ENCODE measurements around the gene DNMT3A. TPM values are rescaled to one million over a fixed set of nuclear protein-coding genes. Genes with fewer than 3 reads are reported as not detected.

Gene DNMT3A
- total and polyA plus RNA-seq, 2 experiments from 2014 or later: 47.2 to 80.4 TPM

DNA sequence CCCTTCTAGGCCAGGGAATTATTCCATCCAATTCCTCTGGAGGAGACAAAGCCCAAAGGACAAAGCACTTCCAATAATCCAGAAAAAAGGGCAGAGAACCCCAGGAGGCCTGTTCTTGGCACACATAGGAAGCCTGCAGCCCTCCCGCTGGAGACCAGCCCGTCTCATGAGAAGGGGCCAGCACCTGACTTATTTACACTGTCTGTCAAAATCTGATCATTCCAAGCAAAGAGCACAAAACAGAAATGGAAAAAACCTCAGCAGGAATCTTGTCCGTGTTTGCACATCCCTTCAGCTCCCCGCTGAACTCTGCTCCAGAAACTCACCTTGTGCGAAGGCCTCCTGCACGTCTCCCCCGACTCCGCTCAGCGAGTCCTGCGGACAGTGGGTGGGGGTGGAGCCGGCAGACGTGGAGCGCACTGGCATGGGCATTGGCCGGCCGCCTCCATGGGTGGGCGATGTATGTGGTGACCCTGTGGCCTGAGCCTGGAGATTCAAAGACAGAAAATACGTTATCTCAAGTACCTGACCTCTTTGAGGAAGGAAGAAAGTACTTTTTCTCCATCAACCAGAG is 46.2 kb upstream of the DNMT3A start:
- no peaks in the 10 kb centered on the region for H3K9me2 ChIP-seq (ENCODE audit: insufficient read depth)
- no peak; the same call in 2 of the 3 replicates for ATAC-seq
- Mint-ChIP-seq H3K4me1 (peaks cover 11% of the 10 kb centered on the region), H3K27ac (no peak overlapping the region), H3K4me3 (no peak overlapping the region), H3K9me3 (no peaks in the 10 kb centered on the region), H3K27me3 (ENCODE audit: insufficient read depth, low read depth, poor library complexity) (peaks cover 4% of the 10 kb centered on the region), H3K36me3 (ENCODE audit: low read depth) (peaks cover 20% of the 10 kb centered on the region)
- H3K4me2 ChIP-seq: no peak overlapping the region
- H4K20me1 ChIP-seq (replicated peaks; ENCODE audit: insufficient read depth): 0 out of 2 replicates have a peak, but pooled peaks cover 2% of the 10 kb centered on the region
- H2AFZ ChIP-seq: no peak overlapping the region
- H3K79me2 ChIP-seq (replicated peaks; ENCODE audit: insufficient read depth): no peaks in the 10 kb centered on the region
- H3F3A ChIP-seq (replicated peaks; ENCODE audit: low read depth): no peaks in the 10 kb centered on the region
- H3K27me3 ChIP-seq (ENCODE audit: insufficient read depth): no peaks in the 10 kb centered on the region
- no peak overlapping the region for H3K27ac ChIP-seq (ENCODE audit: low read depth)
- H3K4me1 ChIP-seq (ENCODE audit: insufficient read depth): no peaks in the 10 kb centered on the region
- H3K4me3 ChIP-seq: no peak overlapping the region
- no peaks in the 10 kb centered on the region for H3K36me3 ChIP-seq (ENCODE audit: insufficient read depth)
- TF ChIP-seq, protein P1, sequence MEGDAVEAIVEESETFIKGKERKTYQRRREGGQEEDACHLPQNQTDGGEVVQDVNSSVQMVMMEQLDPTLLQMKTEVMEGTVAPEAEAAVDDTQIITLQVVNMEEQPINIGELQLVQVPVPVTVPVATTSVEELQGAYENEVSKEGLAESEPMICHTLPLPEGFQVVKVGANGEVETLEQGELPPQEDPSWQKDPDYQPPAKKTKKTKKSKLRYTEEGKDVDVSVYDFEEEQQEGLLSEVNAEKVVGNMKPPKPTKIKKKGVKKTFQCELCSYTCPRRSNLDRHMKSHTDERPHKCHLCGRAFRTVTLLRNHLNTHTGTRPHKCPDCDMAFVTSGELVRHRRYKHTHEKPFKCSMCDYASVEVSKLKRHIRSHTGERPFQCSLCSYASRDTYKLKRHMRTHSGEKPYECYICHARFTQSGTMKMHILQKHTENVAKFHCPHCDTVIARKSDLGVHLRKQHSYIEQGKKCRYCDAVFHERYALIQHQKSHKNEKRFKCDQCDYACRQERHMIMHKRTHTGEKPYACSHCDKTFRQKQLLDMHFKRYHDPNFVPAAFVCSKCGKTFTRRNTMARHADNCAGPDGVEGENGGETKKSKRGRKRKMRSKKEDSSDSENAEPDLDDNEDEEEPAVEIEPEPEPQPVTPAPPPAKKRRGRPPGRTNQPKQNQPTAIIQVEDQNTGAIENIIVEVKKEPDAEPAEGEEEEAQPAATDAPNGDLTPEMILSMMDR (conservative IDR thresholded peaks at IDR 0.05; ENCODE audit: low read depth in 2 of 2): no peak
- TF ChIP-seq, protein P2, sequence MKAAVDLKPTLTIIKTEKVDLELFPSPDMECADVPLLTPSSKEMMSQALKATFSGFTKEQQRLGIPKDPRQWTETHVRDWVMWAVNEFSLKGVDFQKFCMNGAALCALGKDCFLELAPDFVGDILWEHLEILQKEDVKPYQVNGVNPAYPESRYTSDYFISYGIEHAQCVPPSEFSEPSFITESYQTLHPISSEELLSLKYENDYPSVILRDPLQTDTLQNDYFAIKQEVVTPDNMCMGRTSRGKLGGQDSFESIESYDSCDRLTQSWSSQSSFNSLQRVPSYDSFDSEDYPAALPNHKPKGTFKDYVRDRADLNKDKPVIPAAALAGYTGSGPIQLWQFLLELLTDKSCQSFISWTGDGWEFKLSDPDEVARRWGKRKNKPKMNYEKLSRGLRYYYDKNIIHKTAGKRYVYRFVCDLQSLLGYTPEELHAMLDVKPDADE (IDR thresholded peaks at IDR 0.05): no peak
- no peak for TF ChIP-seq CREB1 (CRISPR knock-in tag; IDR thresholded peaks at IDR 0.05; ENCODE audit: low read depth)
- no peak for TF ChIP-seq JUNB (IDR thresholded peaks at IDR 0.05; ENCODE audit: unreplicated experiment)
- TF ChIP-seq, protein P3, sequence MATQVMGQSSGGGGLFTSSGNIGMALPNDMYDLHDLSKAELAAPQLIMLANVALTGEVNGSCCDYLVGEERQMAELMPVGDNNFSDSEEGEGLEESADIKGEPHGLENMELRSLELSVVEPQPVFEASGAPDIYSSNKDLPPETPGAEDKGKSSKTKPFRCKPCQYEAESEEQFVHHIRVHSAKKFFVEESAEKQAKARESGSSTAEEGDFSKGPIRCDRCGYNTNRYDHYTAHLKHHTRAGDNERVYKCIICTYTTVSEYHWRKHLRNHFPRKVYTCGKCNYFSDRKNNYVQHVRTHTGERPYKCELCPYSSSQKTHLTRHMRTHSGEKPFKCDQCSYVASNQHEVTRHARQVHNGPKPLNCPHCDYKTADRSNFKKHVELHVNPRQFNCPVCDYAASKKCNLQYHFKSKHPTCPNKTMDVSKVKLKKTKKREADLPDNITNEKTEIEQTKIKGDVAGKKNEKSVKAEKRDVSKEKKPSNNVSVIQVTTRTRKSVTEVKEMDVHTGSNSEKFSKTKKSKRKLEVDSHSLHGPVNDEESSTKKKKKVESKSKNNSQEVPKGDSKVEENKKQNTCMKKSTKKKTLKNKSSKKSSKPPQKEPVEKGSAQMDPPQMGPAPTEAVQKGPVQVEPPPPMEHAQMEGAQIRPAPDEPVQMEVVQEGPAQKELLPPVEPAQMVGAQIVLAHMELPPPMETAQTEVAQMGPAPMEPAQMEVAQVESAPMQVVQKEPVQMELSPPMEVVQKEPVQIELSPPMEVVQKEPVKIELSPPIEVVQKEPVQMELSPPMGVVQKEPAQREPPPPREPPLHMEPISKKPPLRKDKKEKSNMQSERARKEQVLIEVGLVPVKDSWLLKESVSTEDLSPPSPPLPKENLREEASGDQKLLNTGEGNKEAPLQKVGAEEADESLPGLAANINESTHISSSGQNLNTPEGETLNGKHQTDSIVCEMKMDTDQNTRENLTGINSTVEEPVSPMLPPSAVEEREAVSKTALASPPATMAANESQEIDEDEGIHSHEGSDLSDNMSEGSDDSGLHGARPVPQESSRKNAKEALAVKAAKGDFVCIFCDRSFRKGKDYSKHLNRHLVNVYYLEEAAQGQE (IDR thresholded peaks at IDR 0.05; ENCODE audit: unreplicated experiment): no peak
- TF ChIP-seq POLR2AphosphoS5 (IDR thresholded peaks at IDR 0.05; ENCODE audit: low read depth): no peak
- TF ChIP-seq ZNF331 (CRISPR knock-in tag; IDR thresholded peaks at IDR 0.05; ENCODE audit: low read depth): no peak
- no peak for TF ChIP-seq EZH2phosphoT487 (IDR thresholded peaks at IDR 0.05; ENCODE audit: unreplicated experiment)
- TF ChIP-seq, protein P4, sequence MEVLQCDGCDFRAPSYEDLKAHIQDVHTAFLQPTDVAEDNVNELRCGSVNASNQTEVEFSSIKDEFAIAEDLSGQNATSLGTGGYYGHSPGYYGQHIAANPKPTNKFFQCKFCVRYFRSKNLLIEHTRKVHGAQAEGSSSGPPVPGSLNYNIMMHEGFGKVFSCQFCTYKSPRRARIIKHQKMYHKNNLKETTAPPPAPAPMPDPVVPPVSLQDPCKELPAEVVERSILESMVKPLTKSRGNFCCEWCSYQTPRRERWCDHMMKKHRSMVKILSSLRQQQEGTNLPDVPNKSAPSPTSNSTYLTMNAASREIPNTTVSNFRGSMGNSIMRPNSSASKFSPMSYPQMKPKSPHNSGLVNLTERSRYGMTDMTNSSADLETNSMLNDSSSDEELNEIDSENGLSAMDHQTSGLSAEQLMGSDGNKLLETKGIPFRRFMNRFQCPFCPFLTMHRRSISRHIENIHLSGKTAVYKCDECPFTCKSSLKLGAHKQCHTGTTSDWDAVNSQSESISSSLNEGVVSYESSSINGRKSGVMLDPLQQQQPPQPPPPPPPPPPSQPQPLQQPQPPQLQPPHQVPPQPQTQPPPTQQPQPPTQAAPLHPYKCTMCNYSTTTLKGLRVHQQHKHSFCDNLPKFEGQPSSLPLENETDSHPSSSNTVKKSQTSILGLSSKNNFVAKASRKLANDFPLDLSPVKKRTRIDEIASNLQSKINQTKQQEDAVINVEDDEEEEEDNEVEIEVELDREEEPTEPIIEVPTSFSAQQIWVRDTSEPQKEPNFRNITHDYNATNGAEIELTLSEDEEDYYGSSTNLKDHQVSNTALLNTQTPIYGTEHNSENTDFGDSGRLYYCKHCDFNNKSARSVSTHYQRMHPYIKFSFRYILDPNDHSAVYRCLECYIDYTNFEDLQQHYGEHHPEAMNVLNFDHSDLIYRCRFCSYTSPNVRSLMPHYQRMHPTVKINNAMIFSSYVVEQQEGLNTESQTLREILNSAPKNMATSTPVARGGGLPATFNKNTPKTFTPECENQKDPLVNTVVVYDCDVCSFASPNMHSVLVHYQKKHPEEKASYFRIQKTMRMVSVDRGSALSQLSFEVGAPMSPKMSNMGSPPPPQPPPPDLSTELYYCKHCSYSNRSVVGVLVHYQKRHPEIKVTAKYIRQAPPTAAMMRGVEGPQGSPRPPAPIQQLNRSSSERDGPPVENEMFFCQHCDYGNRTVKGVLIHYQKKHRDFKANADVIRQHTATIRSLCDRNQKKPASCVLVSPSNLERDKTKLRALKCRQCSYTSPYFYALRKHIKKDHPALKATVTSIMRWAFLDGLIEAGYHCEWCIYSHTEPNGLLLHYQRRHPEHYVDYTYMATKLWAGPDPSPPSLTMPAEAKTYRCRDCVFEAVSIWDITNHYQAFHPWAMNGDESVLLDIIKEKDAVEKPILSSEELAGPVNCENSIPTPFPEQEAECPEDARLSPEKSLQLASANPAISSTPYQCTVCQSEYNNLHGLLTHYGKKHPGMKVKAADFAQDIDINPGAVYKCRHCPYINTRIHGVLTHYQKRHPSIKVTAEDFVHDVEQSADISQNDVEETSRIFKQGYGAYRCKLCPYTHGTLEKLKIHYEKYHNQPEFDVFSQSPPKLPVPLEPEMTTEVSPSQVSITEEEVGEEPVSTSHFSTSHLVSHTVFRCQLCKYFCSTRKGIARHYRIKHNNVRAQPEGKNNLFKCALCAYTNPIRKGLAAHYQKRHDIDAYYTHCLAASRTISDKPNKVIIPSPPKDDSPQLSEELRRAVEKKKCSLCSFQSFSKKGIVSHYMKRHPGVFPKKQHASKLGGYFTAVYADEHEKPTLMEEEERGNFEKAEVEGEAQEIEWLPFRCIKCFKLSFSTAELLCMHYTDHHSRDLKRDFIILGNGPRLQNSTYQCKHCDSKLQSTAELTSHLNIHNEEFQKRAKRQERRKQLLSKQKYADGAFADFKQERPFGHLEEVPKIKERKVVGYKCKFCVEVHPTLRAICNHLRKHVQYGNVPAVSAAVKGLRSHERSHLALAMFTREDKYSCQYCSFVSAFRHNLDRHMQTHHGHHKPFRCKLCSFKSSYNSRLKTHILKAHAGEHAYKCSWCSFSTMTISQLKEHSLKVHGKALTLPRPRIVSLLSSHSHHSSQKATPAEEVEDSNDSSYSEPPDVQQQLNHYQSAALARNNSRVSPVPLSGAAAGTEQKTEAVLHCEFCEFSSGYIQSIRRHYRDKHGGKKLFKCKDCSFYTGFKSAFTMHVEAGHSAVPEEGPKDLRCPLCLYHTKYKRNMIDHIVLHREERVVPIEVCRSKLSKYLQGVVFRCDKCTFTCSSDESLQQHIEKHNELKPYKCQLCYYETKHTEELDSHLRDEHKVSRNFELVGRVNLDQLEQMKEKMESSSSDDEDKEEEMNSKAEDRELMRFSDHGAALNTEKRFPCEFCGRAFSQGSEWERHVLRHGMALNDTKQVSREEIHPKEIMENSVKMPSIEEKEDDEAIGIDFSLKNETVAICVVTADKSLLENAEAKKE (CRISPR knock-in tag; IDR thresholded peaks at IDR 0.05): no peak
- DNase-seq (ENCODE audit: low spot score): no peak

Measured in GM23338 (cell line).